Endothelial cell of umbilical vein (primary cell): Measurements from ENCODE around the gene SH3BP4. TPM values are rescaled to one million over a fixed set of nuclear protein-coding genes. Genes with fewer than 3 reads are reported as not detected.

Experiments
- BruUV-seq: library from RNA; stranded (reverse); fragments of 400-500 nt; replicated peaks from 2 replicates; lab custom pipeline; 2021; lab: Mats Ljungman, UMichigan
- CTCF ChIA-PET: fragments of 300-600, 350-600 bp; sonication (Branson Sonifier 250); formaldehyde crosslinking; loops from one replicate; lab custom pipeline; 2021; ENCODE audit warnings: antibody characterized with exemption, inconsistent platforms; lab: Charles Lee
- POLR2A ChIA-PET: fragments of 300-600, 350-600 bp; sonication (Branson Sonifier 250); formaldehyde crosslinking; loops from one replicate; lab custom pipeline; 2021; ENCODE audit warnings: antibody characterized with exemption, inconsistent platforms; lab: Charles Lee
- DNase-seq: peaks from one replicate; pipeline ENCODE4 v3.0.0-alpha.2; 2011; ENCODE audit warnings: low read depth, low spot score
- FAIRE-seq: peaks from 2 replicates; lab custom pipeline; 2011; peaks lifted over from hg19 to GRCh38; lab: Jason Lieb, UNC
- H2AFZ ChIP-seq: 2 replicates; pipeline ENCODE4 v1.6.0; 2012; ENCODE audit warnings: low read depth, low read length, control low read depth, inconsistent platforms
- H3K27ac ChIP-seq: 2 replicates; pipeline ENCODE4 v1.5.1; 2011; ENCODE audit warnings: low read depth, mild to moderate bottlenecking, control low read depth, low read length, moderate library complexity; ENCODE audit not compliant: insufficient read depth
- H3K27me3 ChIP-seq, 2 experiments: 2 replicates each; pipeline versions ENCODE4 v1.6.0 to v1.6.1; 2011; ENCODE audit warnings: low read length in 2 of 2, mixed read lengths in 1 of 2; ENCODE audit not compliant: control insufficient read depth in 2 of 2, insufficient read depth in 2 of 2
- H3K36me3 ChIP-seq, 2 experiments: 2 replicates in 1 of 2; 3 replicates in 1 of 2; pipeline ENCODE4 v1.5.1; 2011; ENCODE audit warnings: low read length in 2 of 2, mild to moderate bottlenecking in 1 of 2, moderate library complexity in 1 of 2; ENCODE audit not compliant: control insufficient read depth in 2 of 2, insufficient read depth in 2 of 2; ENCODE audit errors: extremely low read depth in 1 of 2
- H3K4me1 ChIP-seq: 3 replicates; pipeline ENCODE4 v1.5.1; 2011; ENCODE audit warnings: mild to moderate bottlenecking, low read length; ENCODE audit not compliant: control insufficient read depth, insufficient read depth; ENCODE audit errors: extremely low read depth
- H3K4me2 ChIP-seq: 2 replicates; pipeline ENCODE4 v1.6.1; 2011; ENCODE audit warnings: low read length, control low read depth, mixed read lengths; ENCODE audit not compliant: insufficient read depth
- H3K4me3 ChIP-seq, 3 experiments: fragments of 200-600 bp in 1 of 3; sonication (generic), shearing (Covaris generic) in 1 of 3; replicated peaks in 1 of 3; 2 replicates each; pipeline ENCODE4 v1.5.1; 2011 to 2016; ENCODE audit warnings: control low read depth in 3 of 3, low read length in 3 of 3, mild to moderate bottlenecking in 2 of 3, inconsistent platforms in 1 of 3, low read depth in 1 of 3, moderate library complexity in 1 of 3; ENCODE audit not compliant: insufficient read depth in 1 of 3
- H3K79me2 ChIP-seq: 2 replicates; pipeline ENCODE4 v1.6.0; 2012; ENCODE audit warnings: low read length, inconsistent platforms; ENCODE audit not compliant: control insufficient read depth, insufficient read depth
- H3K9ac ChIP-seq: replicated peaks from 2 replicates; pipeline ENCODE3; 2011; ENCODE audit warnings: low read length, control low read depth; ENCODE audit not compliant: insufficient read depth; ENCODE audit errors: extremely low read depth
- H3K9me1 ChIP-seq: replicated peaks from 3 replicates; pipeline ENCODE4 v1.6.0; 2011; ENCODE audit warnings: mild to moderate bottlenecking, low read length; ENCODE audit not compliant: control insufficient read depth, insufficient read depth; ENCODE audit errors: extremely low read depth
- H3K9me3 ChIP-seq: replicated peaks from 2 replicates; pipeline ENCODE4 v1.5.1; 2012; ENCODE audit warnings: low read length, inconsistent platforms; ENCODE audit not compliant: control insufficient read depth, insufficient read depth
- H4K20me1 ChIP-seq: replicated peaks from 2 replicates; pipeline ENCODE3; 2011; ENCODE audit warnings: mild to moderate bottlenecking, low read length; ENCODE audit not compliant: control insufficient read depth, insufficient read depth; ENCODE audit errors: extremely low read depth
- GATA2 ChIP-seq: IDR thresholded peaks from 2 replicates; pipeline ENCODE4 v1.7.0; 2011; ENCODE audit warnings: low read depth, mild to moderate bottlenecking, moderate library complexity, mixed read lengths, low read length; ENCODE audit not compliant: insufficient read length, insufficient read depth
- POLR2A ChIP-seq: IDR thresholded peaks from 2 replicates; pipeline ENCODE4 v1.6.1; 2012; ENCODE audit warnings: low read depth, mild to moderate bottlenecking, control low read depth, low read length
- dilution Hi-C: fragments of 300-500 bp; cut with MboI; formaldehyde crosslinking; loops from one replicate; pipeline ENCODE4 v1.15.0; 2019; ENCODE audit warnings: low sequenced_read_pairs; ENCODE audit not compliant: extremely low pct_ligation_motif_present
- intact Hi-C: fragments of 100-400 bp; cut with micrococcal nuclease; formaldehyde crosslinking; loops from one replicate; pipeline ENCODE4 v1.10.0; 2022
- polyA plus RNA-seq, 4 experiments: library from polyadenylated mRNA; depleted of rRNA in 3 of 4; stranded (reverse) in 3 of 4; unstranded in 1 of 4; fragments of >200 nt; gene quantifications; 2 replicates each; pipeline versions ENCODE4 v1.2.1 to v1.2.3, GENCODE V29; 2011 to 2012; ENCODE audit warnings: missing spikeins in 1 of 4
- total RNA-seq: library from RNA; stranded (reverse); gene quantifications from 2 replicates; pipeline ENCODE4 v1.2.3, GENCODE V29; 2021
- TF ChIP-seq, protein P1 (sequence below): IDR thresholded peaks from 2 replicates; pipeline ENCODE4 v1.6.1; 2011; ENCODE audit not compliant: insufficient read depth, insufficient read length
- TF ChIP-seq, protein P2 (sequence below), 2 donors: IDR thresholded peaks; 1 replicate in 1 of 2; 2 replicates in 1 of 2; pipeline ENCODE4 v1.5.1; 2011; ENCODE audit warnings: low read length in 2 of 2, mild to moderate bottlenecking in 2 of 2, moderate library complexity in 2 of 2, control low read depth in 1 of 2, inconsistent platforms in 1 of 2, low read depth in 1 of 2; ENCODE audit not compliant: insufficient read depth in 1 of 2; ENCODE audit errors: extremely low read depth in 1 of 2

Gene SH3BP4
- total and polyA plus RNA-seq, 2 donors (not counting 3 experiments of a cell fraction or from before 2014, with no cell fraction given), result 85.2 to 100.0 TPM

DNA sequence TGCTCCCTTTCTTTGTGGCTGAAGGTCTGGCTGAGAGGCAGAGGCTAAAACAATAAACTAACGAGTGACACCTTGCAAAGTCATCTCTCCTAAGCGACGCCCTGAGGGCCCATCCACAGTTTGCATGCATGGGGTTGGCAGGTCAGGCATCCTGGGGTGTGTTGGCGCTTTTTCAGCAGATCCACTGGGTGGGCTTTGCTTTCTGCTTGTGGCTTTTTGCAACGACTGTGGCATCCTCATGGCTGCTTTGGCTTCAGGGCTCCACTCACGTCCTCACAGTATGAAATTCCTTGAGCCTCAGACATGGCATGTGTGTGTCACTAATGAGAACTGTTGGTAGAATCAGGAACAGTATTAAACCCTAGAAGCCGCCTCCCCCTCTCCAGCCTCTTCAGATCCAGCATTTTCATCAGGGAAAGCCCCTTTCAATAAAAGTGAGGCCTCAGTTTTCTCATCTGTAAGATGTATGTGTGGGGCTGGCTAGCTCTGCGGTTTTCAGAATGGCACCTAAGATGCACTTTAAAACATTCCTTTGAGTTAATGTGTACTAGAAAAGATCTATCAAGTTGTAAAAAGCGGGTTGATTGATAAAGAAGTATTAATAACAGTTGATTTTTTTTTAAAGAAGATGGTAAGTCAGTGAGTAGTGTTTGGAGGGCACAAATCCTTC is 72.5 kb downstream of the SH3BP4 start:
- peak; percentile 52 for FAIRE-seq
- Histone ChIP-seq H2AFZ (no peak overlapping the region), H3K9me3 (no peaks in the 10 kb centered on the region), H4K20me1 (no peaks in the 10 kb centered on the region), H3K36me3 (no peaks in the 10 kb centered on the region), H3K4me3 (no peak overlapping the region), H3K79me2 (peaks cover 67% of the 10 kb centered on the region), H3K9ac (no peak overlapping the region), H3K4me1 (peaks cover 73% of the 10 kb centered on the region), H3K9me1 (no peaks in the 10 kb centered on the region), H3K27me3 (no peaks in the 10 kb centered on the region), H3K4me2 (no peak overlapping the region), H3K27ac (peak overlapping the region; percentile 76)
- POLR2A ChIA-PET, result no interaction called here
- no peak for DNase-seq
- intact Hi-C loops, result no loop called here
- dilution Hi-C loops, result no loop called here
- TF ChIP-seq, protein P1, sequence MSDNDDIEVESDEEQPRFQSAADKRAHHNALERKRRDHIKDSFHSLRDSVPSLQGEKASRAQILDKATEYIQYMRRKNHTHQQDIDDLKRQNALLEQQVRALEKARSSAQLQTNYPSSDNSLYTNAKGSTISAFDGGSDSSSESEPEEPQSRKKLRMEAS, result no peak
- TF ChIP-seq GATA2 (no peak), POLR2A (no peak)
- TF ChIP-seq, protein P2, sequence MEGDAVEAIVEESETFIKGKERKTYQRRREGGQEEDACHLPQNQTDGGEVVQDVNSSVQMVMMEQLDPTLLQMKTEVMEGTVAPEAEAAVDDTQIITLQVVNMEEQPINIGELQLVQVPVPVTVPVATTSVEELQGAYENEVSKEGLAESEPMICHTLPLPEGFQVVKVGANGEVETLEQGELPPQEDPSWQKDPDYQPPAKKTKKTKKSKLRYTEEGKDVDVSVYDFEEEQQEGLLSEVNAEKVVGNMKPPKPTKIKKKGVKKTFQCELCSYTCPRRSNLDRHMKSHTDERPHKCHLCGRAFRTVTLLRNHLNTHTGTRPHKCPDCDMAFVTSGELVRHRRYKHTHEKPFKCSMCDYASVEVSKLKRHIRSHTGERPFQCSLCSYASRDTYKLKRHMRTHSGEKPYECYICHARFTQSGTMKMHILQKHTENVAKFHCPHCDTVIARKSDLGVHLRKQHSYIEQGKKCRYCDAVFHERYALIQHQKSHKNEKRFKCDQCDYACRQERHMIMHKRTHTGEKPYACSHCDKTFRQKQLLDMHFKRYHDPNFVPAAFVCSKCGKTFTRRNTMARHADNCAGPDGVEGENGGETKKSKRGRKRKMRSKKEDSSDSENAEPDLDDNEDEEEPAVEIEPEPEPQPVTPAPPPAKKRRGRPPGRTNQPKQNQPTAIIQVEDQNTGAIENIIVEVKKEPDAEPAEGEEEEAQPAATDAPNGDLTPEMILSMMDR (IDR thresholded peaks at IDR 0.05; ENCODE audit: extremely low read depth in 1 of 2, insufficient read depth in 1 of 2, low read depth in 1 of 2, low read length in 2 of 2), result no peak
- BruUV-seq, result no TSS peak
- CTCF ChIA-PET, result interaction anchor here (1.2 to 2.7 kb wide), 6 partner anchors 19 to 413 kb away, joined by 3 to 18 read pairs (median 6); no protein-coding TSS in a partner anchor
